ENCODE data around the gene FBXW8. TPM values are rescaled to one million over a fixed set of nuclear protein-coding genes. Genes with fewer than 3 reads are reported as not detected.

FBXW8 gene
- total RNA-seq, 1 donor from 2014 or later, result 5.8 TPM

- no peak for TF ChIP-seq CTCF (IDR thresholded peaks at IDR 0.05; ENCODE audit: insufficient read depth, low read length, severe bottlenecking)
- Histone ChIP-seq H3K36me3 (ENCODE audit: control insufficient read depth, insufficient read depth, low read length) (no peaks in the 10 kb centered on the region), H3K27me3 (ENCODE audit: control insufficient read depth, insufficient read depth, low read length) (no peaks in the 10 kb centered on the region), H3K4me3 (ENCODE audit: low read depth, low read length) (no peak overlapping the region)
- DNase-seq (ENCODE audit: low read depth) (no peak), FAIRE-seq (no peak)
Measured at GRCh38 chr12:116891019-116891418, 19.7 kb upstream of the FBXW8 start.

GRCh38 chr12:116892349-116893140, 18.2 kb upstream of the FBXW8 start:
- H3K4me3 ChIP-seq (ENCODE audit: low read depth, low read length), result no peak overlapping the region
- H3K36me3 ChIP-seq (ENCODE audit: control insufficient read depth, insufficient read depth, low read length), result no peaks in the 10 kb centered on the region
- H3K27me3 ChIP-seq (ENCODE audit: control insufficient read depth, insufficient read depth, low read length), result no peaks in the 10 kb centered on the region
- FAIRE-seq (no peak), DNase-seq (ENCODE audit: low read depth) (peak; percentile 41)
- TF ChIP-seq CTCF (IDR thresholded peaks at IDR 0.05; ENCODE audit: insufficient read depth, low read length, severe bottlenecking), result no peak

- FAIRE-seq (no peak), DNase-seq (ENCODE audit: low read depth) (no peak)
- Histone ChIP-seq H3K36me3 (ENCODE audit: control insufficient read depth, insufficient read depth, low read length) (no peaks in the 10 kb centered on the region), H3K27me3 (ENCODE audit: control insufficient read depth, insufficient read depth, low read length) (peaks cover 2% of the 10 kb centered on the region), H3K4me3 (ENCODE audit: low read depth, low read length) (no peak overlapping the region)
- no peak for TF ChIP-seq CTCF (IDR thresholded peaks at IDR 0.05; ENCODE audit: insufficient read depth, low read length, severe bottlenecking)
Measured at GRCh38 chr12:116894913-116895312, 15.8 kb upstream of the FBXW8 start.

- H3K36me3 ChIP-seq (ENCODE audit: control insufficient read depth, insufficient read depth, low read length), result no peaks in the 10 kb centered on the region
- peaks cover 2% of the 10 kb centered on the region for H3K27me3 ChIP-seq (ENCODE audit: control insufficient read depth, insufficient read depth, low read length)
- DNase-seq (ENCODE audit: low read depth), result no peak
- TF ChIP-seq CTCF (IDR thresholded peaks at IDR 0.05; ENCODE audit: insufficient read depth, low read length, severe bottlenecking), result no peak
- no peak for FAIRE-seq
- no peak overlapping the region for H3K4me3 ChIP-seq (ENCODE audit: low read depth, low read length)
Measured at GRCh38 chr12:116896411-116896924, 14.3 kb upstream of the FBXW8 start.

GRCh38 chr12:116897476-116897875, 13.3 kb upstream of the FBXW8 start:
- DNase-seq (ENCODE audit: low read depth), result no peak
- no peak overlapping the region for H3K4me3 ChIP-seq (ENCODE audit: low read depth, low read length)
- TF ChIP-seq CTCF (IDR thresholded peaks at IDR 0.05; ENCODE audit: insufficient read depth, low read length, severe bottlenecking), result no peak
- no peak for FAIRE-seq
- H3K36me3 ChIP-seq (ENCODE audit: control insufficient read depth, insufficient read depth, low read length), result no peaks in the 10 kb centered on the region
- H3K27me3 ChIP-seq (ENCODE audit: control insufficient read depth, insufficient read depth, low read length), result peaks cover 2% of the 10 kb centered on the region

Data from bronchial epithelial cell (primary cell).